Measurements from ENCODE around the gene EYA2.

DNA sequence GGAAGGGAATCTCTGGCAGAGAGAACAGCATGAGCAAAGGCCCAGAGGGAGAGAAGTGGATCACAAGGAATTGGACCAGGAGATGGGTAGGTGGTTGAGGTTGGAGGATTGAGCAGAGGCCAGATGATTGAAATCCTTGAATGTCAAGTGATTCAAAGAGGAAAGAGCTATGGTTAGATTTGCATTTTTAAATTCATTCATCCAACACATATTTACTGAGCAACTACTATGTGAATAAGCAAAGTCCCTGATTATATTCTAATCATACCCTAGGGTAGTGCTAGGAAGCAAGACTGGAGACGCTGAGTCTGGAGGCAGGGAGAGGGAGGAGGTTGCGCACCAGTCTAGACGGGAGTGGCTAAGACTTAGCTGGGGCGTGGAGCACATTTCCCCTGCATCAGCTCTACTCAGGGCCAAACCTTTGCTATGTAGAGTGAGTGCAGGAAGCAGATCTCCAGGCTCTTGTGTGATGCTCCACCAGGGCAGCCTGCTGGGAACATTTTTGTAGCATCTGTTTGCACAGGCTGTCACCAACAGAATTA is 40.2 kb downstream of the EYA2 start:
- no peak for TF ChIP-seq POLR2A (IDR thresholded peaks at IDR 0.05)
- TF ChIP-seq CTCF (IDR thresholded peaks at IDR 0.05), result no peak

Data from adrenal gland (tissue), 5 donors.